ENCODE results near the gene CAMTA1. TPM values are rescaled to one million over a fixed set of nuclear protein-coding genes. Genes with fewer than 3 reads are reported as not detected.
A peak's percentile ranks its signal among the peaks of the same experiment; 100 is the strongest.

Gene CAMTA1
- polyA plus RNA-seq, 1 of the 3 experiments (the other 2 are of a cell fraction), result 63.1 TPM

- TF ChIP-seq, protein P1, sequence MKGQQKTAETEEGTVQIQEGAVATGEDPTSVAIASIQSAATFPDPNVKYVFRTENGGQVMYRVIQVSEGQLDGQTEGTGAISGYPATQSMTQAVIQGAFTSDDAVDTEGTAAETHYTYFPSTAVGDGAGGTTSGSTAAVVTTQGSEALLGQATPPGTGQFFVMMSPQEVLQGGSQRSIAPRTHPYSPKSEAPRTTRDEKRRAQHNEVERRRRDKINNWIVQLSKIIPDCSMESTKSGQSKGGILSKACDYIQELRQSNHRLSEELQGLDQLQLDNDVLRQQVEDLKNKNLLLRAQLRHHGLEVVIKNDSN (IDR thresholded peaks at IDR 0.05; ENCODE audit: borderline replicate concordance, low read depth), result no peak
- no peak for TF ChIP-seq NFIC (IDR thresholded peaks at IDR 0.05; ENCODE audit: borderline replicate concordance)
- TF ChIP-seq, protein P2, sequence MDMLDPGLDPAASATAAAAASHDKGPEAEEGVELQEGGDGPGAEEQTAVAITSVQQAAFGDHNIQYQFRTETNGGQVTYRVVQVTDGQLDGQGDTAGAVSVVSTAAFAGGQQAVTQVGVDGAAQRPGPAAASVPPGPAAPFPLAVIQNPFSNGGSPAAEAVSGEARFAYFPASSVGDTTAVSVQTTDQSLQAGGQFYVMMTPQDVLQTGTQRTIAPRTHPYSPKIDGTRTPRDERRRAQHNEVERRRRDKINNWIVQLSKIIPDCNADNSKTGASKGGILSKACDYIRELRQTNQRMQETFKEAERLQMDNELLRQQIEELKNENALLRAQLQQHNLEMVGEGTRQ (IDR thresholded peaks at IDR 0.05; ENCODE audit: borderline replicate concordance, low read depth, low read length), result no peak
- TF ChIP-seq RAD21 (IDR thresholded peaks at IDR 0.05; ENCODE audit: low read length), result no peak
- TF ChIP-seq SMC3 (IDR thresholded peaks at IDR 0.05; ENCODE audit: low read depth, low read length), result no peak
- TF ChIP-seq SIN3A (IDR thresholded peaks at IDR 0.05; ENCODE audit: borderline replicate concordance, low read depth, low read length), result no peak
- TF ChIP-seq CHD2 (IDR thresholded peaks at IDR 0.05; ENCODE audit: low read length, partially characterized antibody), result no peak
- peak; percentile 97 for TF ChIP-seq REST (IDR thresholded peaks at IDR 0.05; ENCODE audit: low read depth, low read length)
- TF ChIP-seq FOSL2 (IDR thresholded peaks at IDR 0.05; ENCODE audit: borderline replicate concordance, low read depth), result no peak
- Histone ChIP-seq H3K27me3 (ENCODE audit: insufficient read depth) (no peaks in the 10 kb centered on the region), H2AFZ (ENCODE audit: low read depth) (no peak overlapping the region), H3K9me2 (no peaks in the 10 kb centered on the region), H3K4me3 (ENCODE audit: low read depth in 2 of 2, low read length in 1 of 2) (no peak overlapping the region), H3K4me1 (ENCODE audit: control insufficient read depth in 1 of 2, insufficient read depth in 2 of 2, low read depth in 1 of 2, low read length in 1 of 2) (peaks cover 0 to 62% of the 10 kb centered on the region in 2 experiments; a peak in 2 of 4 replicates), H3K9ac (no peak overlapping the region), H3K36me3 (replicated peaks in 1 of 2; ENCODE audit: control insufficient read depth in 1 of 2, insufficient read depth in 2 of 2, low read length in 1 of 2) (no peaks in the 10 kb centered on the region), H3K4me2 (no peak overlapping the region), H3F3A (replicated peaks; ENCODE audit: insufficient read depth) (no peaks in the 10 kb centered on the region), H4K20me1 (ENCODE audit: insufficient read depth) (no peaks in the 10 kb centered on the region), H3K9me3 (no peaks in the 10 kb centered on the region), H3K27ac (ENCODE audit: low read depth in 2 of 2, low read length in 1 of 2) (peak overlapping the region in 1 of 2 experiments; percentile 64; a peak in 2 of 4 replicates), H3K79me2 (ENCODE audit: insufficient read depth) (no peaks in the 10 kb centered on the region)
- DNase-seq, result no peak
- POLR2A ChIA-PET, result interaction anchor here (1.6 kb wide), 1 partner anchor 13 kb away, joined by 8 read pairs; no protein-coding TSS in a partner anchor
- WGBS (ENCODE audit: low lambda C conversion rate), result 61% methylated on average over 14 of the region's 14 CpGs
- CTCF ChIA-PET, result interaction anchor here (1.0 to 1.6 kb wide), 5 partner anchors 9 to 77 kb away, joined by 3 to 8 read pairs (median 4); no protein-coding TSS in a partner anchor
These were observed 831.0 kb downstream of the CAMTA1 start for GRCh38 chr1:7616076-7616832.
